Erythroblast (primary cell): ENCODE data around the gene SAMD4B.
"Not testable (repeated sequence)": the region's sequence is repeated elsewhere in the genome, so short reads cannot be mapped to it uniquely, and the experiment has no call there.

ENCODE experiments used
- DNase-seq, 2 experiments: peaks; one replicate each; lab custom pipeline; 2025; lab: John Stamatoyannopoulos, UW
- GATA1 ChIP-seq: IDR thresholded peaks from 2 replicates; pipeline ENCODE4 v1.6.1; 2011; ENCODE audit warnings: low read depth, mild to moderate bottlenecking, control low read depth, low read length, moderate library complexity
- POLR2A ChIP-seq: IDR thresholded peaks from 2 replicates; pipeline ENCODE4 v1.6.1; 2011; ENCODE audit warnings: mild to moderate bottlenecking, low read length

SAMD4B gene

DNA sequence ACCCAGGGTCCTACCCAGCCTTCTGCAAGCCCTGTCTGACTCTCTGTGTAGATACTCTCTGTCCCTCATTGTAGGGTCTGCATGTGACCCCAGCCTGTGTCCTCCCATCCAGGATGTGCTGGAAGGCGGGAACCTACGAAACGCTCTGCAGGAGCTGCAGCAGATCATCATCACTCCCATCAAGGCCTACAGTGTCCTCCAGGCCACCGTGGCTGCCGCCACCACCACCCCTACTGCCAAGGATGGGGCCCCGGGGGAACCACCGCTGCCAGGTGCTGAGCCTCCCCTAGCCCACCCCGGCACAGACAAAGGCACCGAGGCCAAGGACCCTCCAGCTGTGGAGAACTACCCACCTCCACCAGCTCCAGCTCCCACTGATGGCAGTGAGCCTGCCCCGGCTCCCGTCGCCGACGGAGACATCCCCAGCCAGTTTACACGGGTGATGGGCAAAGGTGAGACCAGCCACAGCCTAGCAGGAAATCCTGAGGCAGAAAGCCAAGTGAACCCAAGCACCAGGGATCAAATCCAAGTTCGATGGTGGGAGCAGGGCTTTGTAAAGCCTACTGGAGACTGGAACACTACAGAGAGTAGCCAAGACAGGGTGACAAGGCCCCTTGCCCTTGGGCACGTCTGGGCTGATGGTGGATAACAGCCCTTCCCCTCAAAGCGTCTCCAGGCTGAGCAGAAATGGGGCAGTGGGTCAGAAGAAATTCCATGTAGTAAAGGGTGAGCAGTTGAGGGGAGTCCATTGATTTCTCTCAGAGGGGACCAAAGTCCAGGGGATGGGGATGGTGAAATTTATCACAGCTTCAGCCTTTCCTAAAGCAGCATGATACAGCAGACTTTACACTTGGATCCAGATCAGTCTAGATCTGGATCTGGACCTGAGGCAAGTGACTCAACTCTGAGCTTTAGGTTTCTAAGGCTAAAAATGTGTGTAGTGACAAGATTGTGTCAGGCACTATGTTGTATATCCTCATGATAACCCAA lies 35.4 kb downstream of the SAMD4B start:
- DNase-seq, result no peak
- no peak for TF ChIP-seq GATA1
- TF ChIP-seq POLR2A, result no peak

DNA sequence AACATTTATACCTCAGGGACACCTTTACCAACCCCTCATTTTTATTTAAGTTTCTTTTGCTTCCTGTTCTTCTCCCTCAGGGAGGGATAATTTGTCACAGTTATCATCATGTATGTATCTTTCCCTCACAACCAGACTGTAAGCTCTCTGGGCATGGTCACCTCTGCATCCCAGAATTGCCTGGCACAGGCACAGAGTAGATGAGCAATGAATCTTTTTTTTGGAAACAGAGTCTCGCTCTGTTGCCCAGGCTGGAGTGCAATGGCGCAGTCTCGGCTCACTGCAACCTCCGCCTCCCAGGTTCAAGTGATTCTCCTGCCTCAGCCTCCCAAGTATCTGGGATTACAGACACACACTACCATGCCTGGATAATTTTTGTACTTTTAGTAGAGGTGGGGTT lies 37.1 kb downstream of the SAMD4B start:
- DNase-seq, result not testable (repeated sequence)

DNA sequence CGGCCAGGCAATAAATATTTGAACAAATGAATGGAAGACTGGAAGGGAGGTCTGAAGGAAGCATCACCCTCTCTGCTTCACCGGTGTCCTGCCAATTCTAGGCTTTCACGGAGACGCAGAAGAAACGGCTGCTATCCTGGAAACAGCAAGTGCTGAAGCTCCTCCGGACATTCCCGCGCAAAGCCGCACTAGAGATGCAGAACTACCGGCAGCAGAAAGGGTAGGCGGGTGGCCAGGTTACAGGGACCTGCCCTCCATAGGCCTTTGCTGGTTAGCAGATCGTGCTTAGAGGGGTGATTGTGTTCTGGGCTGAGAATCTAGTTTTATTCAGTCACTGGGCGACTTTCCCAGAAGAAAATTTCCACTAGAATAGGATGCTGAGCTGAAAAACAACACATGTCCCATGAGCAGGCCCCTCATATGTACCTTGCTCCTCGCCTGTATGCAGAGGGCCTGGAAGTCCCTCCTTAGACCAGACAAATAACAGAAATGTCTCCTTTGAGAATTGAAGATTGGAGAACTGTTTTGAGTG lies 37.7 kb downstream of the SAMD4B start:
- TF ChIP-seq GATA1 (no peak), POLR2A (no peak)
- no peak for DNase-seq

DNA sequence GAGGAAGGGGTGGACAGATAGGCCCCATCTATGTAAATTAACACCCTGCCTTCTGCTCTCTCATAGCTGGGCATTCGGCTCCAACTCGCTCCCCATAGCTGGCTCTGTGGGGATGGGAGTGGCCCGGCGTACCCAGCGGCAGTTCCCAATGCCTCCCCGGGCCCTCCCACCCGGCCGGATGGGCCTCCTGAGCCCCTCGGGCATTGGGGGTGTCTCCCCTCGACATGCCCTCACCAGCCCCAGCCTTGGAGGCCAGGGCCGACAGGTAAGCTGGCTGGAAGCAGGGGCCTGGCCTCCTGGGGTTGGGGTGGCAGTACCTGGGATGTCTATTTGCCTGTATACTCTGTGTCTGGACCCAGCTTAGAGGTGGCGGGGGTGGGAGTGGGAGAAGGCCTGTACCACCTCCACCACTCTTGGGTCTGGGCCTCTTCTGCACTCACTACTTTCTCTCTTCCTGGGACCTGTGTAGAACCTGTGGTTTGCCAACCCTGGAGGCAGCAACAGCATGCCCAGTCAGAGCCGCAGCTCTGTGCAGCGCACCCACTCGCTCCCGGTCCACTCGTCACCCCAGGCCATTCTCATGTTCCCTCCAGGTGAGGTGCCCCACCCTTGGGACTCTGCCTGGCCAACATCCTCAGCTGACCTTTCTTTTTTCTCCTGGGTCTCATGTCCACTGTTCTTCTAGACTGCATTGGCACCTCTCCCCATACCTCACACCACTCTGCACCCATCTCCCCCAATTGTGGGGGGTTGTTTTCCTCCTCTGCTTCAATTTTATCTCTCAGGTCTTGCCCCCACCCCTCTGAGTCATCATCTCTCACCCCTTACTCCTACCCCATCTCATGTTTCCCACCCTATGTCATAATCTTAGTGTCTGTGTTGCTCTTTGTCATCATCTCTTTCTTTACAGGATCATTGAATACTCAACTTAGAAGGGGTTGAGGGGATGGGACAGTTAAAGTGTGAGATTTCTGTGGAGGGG lies 38.6 kb downstream of the SAMD4B start:
- no peak for DNase-seq
- TF ChIP-seq GATA1 (no peak), POLR2A (no peak)

DNA sequence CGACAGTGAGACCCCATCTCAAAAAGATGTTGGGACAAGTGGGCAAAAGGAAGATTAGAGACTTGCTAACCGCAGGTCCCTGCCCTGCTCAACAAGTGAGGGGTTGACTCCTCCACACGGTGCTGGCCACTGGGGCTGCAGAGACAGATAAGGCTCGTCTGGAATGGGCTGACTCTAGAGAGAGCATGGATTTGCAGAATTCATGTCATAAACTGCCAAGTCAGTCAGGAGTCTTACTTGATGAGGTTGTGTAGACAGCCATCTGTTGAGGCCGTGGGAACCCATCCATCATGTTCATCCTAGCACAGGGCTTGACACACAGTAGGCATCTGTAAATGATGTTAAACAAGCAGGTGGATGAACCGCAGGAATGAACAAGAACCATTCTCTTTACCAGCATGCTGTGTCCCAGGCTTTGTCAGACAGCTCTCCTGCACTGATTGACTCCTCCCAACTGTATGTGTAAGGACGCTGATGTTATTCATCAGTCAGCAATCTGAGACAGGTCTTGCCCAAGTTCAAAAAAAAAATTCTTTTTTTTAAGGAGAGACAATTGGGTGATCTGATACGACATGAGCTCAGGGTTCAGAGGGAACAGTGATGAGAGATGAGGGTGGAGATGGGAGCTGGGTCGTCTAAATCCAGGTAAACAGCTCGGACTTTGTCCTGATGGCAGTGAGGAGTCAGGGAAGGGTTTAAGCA lies 39.8 kb downstream of the SAMD4B start:
- DNase-seq, result peak; percentile 53 to 78
- no peak for TF ChIP-seq GATA1
- no peak for TF ChIP-seq POLR2A

DNA sequence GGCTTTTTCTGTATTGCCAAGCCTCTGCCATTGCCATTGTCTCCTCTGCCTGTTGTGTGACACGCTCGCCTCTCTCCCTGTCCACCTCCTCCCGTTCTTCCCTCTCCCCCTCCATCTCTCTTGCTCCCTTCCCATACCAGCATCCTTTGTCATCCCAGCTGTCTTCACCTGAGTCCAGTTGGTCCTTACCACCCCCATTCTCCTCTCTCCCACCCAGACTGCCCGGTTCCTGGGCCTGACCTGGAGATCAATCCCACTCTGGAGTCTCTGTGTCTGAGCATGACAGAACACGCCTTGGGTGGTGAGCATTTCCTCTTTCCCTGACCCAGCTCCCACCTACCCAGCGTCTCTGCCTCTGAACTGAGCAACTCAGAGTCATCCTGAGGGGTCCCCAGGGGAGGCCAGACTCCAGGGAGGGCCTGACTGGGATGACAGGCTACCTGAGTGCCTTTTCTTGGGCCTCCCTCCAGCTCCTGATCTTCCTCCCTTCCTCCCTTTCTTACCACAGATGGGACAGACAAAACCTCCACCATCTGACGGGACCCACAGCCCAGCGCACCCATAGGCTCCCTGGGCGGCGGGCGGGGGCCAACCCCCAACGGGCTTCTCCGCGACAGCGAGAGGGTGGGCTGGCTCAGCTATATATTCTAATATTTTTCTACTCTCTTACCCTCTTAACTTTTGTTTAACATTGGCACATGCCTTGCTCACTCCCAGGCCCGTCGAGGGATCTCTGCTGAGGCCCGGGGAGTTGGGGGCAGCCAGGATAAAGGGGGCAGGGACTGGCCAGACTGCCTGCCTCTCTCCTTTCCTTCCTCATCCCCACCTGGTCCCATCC lies 41.0 kb downstream of the SAMD4B start:
- no peak for TF ChIP-seq POLR2A
- no peak for TF ChIP-seq GATA1
- DNase-seq, result no peak

DNA sequence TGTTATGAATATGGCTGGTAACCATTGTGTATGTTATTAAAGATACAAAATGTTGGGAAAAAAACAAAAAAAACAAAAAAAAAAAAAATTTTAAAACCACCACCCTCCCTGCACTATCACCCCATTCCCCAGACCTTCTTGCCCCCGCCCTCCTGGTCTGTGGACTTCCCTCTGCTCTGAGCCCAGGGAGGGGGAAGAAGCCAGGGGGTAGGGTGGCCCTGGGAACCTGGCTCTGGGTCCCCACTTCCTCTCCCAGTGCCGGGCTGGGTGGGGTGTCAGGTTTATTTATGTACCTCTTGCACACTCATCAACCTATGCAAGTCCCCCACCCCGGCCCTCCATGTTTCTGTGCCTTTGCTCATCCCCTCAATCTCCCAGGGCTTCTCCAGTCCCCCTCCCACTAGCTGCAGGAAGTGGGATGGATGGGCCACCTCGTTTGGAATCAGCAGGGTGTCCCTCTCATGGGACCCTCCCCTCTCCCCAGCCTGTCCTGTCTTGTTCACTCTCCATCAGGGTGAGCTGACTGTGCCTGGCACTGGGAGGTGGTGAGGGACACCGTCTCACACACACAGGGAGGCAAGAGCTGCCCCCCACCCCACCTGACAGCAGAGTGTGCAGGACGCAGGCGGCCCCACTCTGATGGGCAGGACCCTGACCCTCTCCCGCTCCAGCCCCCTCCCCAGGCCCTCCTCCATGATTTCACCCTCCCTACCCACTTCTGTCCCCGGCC lies 42.8 kb downstream of the SAMD4B start:
- DNase-seq, result no peak
- TF ChIP-seq GATA1 (no peak), POLR2A (peak; percentile 17)

DNA sequence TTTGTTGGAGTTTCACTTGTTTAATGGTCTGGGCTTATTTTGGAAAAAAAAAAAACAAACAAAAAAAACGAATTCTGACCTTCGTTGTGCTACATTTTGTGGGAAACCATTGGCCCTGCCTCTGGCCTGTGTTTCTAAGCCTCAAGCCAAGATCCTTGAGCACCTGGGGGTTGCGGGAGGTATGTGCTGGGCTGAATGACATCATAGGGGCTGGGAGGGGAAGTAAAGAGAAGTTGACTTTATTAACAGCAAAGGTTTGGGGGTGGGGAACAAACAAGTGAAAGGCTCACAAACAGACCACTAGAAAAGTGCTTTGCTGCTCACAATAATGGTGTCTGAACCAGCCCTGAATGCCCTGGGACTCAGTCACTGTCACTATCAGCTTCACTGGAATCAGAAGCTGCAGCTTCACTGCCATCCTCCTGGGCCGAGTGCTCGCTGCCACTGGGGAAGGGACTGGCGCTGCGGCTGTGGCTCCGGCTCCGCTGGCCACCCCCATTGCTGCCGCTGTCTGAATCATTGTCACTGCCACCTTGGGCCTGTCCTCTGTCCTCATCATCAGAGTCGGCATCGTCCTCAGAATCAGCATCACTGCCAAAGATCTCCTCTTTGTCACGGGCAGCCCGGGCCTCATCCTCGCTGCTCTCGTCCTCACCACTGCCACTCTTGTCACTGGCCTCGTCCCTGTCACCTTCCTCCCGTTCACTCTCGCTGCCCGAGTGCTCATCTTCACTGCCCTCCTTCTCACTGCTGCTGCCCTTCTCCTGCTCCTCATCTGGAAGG lies 43.6 kb downstream of the SAMD4B start:
- TF ChIP-seq POLR2A (no peak), GATA1 (no peak)
- DNase-seq, result no peak

DNA sequence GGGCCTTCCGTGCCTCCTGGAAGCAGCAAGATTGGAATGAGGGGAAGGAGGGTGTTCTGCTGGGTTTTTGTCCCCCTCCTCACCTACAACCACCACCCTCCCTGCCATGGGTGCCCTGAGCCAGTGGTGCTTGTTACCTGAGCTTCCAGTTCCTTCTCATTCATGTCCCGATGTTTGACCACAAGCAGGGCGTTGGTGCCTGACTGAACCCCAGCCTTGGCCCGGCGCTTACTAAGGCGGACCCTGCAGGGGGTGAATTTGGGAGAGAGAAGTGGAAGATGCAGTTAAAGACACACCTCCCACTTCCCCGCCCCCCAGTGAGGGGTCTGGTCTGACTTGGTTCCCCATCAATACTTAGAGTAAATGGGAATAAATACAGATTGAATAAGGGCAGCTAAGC lies 44.3 kb downstream of the SAMD4B start:
- DNase-seq, result no peak
- TF ChIP-seq GATA1 (no peak), POLR2A (no peak)

DNA sequence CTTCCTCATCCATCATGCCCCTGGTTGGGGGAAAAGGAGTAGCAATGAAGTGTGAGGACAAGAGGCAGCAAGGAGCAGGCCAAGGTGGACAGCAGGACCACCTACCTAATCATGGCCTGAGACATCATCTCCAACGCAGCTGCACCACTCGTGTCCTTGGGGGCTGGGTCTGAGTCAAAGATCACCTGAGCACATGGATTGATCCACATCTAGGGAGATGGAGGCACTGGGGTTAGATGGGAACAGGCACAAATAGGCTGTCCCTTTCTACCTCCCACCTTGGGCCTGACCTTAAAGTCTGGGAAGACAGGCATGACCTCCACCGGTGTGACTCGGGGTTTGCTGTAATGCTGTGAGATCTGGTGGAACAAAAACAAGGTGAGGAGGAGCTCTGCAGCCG lies 46.4 kb downstream of the SAMD4B start:
- DNase-seq, result no peak
- TF ChIP-seq GATA1, result no peak
- no peak for TF ChIP-seq POLR2A
